HepG2 (cell line): ENCODE results near the gene MAP1B. TPM values are rescaled to one million over a fixed set of nuclear protein-coding genes. Genes with fewer than 3 reads are reported as not detected.

Experiments
- ATF7 ChIP-seq, 2 experiments: fragments of 450-650 bp in 1 of 2; sonication (generic) in 1 of 2; formaldehyde crosslinking in 1 of 2; IDR thresholded peaks; 2 replicates each; pipeline versions ENCODE4 v1.4.0 to v1.6.1; 2016 to 2020; ENCODE audit warnings: antibody characterized with exemption in 1 of 2, mild to moderate bottlenecking in 1 of 2, missing genetic modification reagents in 1 of 2
- ATRX ChIP-seq: sonication (generic); formaldehyde crosslinking; IDR thresholded peaks from 2 replicates; pipeline ENCODE4 v1.4.0; 2020; ENCODE audit warnings: missing genetic modification reagents, borderline replicate concordance
- DMTF1 ChIP-seq: sonication (generic); formaldehyde crosslinking; IDR thresholded peaks from 2 replicates; pipeline ENCODE4 v1.4.0; 2020; ENCODE audit warnings: mild to moderate bottlenecking, missing genetic modification reagents
- REPIN1 ChIP-seq: sonication (generic); formaldehyde crosslinking; IDR thresholded peaks from 2 replicates; pipeline ENCODE4 v1.8.0; 2022; ENCODE audit warnings: missing genetic modification reagents, low read depth, mild to moderate bottlenecking, borderline replicate concordance
- TFDP1 ChIP-seq: IDR thresholded peaks from 2 replicates; pipeline ENCODE4 v1.6.1; 2016; ENCODE audit warnings: missing compliant biosample characterization, missing genetic modification reagents, borderline replicate concordance
- ZFP36L2 ChIP-seq: sonication (generic); formaldehyde crosslinking; IDR thresholded peaks from 2 replicates; pipeline ENCODE4 v1.4.0; 2020; ENCODE audit warnings: missing genetic modification reagents
- ZHX2 ChIP-seq, 2 experiments: sonication (generic) in 1 of 2; formaldehyde crosslinking in 1 of 2; IDR thresholded peaks; 2 replicates each; pipeline versions ENCODE4 v1.6.1 to v1.9.0; 2014 to 2022; ENCODE audit warnings: antibody characterized with exemption in 1 of 2, borderline replicate concordance in 1 of 2, inconsistent platforms in 1 of 2, low read depth in 1 of 2, missing genetic modification reagents in 1 of 2
- ZNF121 ChIP-seq: sonication (generic); formaldehyde crosslinking; IDR thresholded peaks from 2 replicates; pipeline ENCODE4 v1.5.0; 2020; ENCODE audit warnings: mild to moderate bottlenecking, missing genetic modification reagents
- ZNF30 ChIP-seq: sonication (generic); formaldehyde crosslinking; IDR thresholded peaks from 2 replicates; pipeline ENCODE4 v1.5.0; 2020; ENCODE audit warnings: mild to moderate bottlenecking, missing genetic modification reagents
- ZNF550 ChIP-seq: sonication (generic); formaldehyde crosslinking; IDR thresholded peaks from 2 replicates; pipeline ENCODE4 v1.4.0; 2020; ENCODE audit warnings: mild to moderate bottlenecking, missing genetic modification reagents, borderline replicate concordance
- ZNF619 ChIP-seq: sonication (generic); formaldehyde crosslinking; IDR thresholded peaks from 2 replicates; pipeline ENCODE4 v1.4.0; 2020; ENCODE audit warnings: mild to moderate bottlenecking, missing genetic modification reagents
- ZNF770 ChIP-seq: sonication (generic); formaldehyde crosslinking; IDR thresholded peaks from 2 replicates; pipeline ENCODE4 v1.5.0; 2020; ENCODE audit warnings: mild to moderate bottlenecking, missing genetic modification reagents
- polyA plus RNA-seq, 8 experiments: library from polyadenylated mRNA; depleted of rRNA in 3 of 8; stranded (reverse) in 7 of 8; unstranded in 1 of 8; fragments of >200 nt; fragmentation: Illumina TruSeq in 4 of 8; extraction: Trizol in 4 of 8; gene quantifications; 2 replicates each; pipeline versions ENCODE4 v1.2.1 to v1.2.3, GENCODE V29; 2011 to 2016; ENCODE audit warnings: low read depth in 4 of 8, missing spikeins in 1 of 8, mixed read lengths in 1 of 8; ENCODE audit not compliant: insufficient read depth in 1 of 8
- total RNA-seq, 5 experiments: library from RNA; depleted of rRNA; stranded (reverse); fragments of >200 nt; fragmentation: Illumina TruSeq; extraction: Trizol; gene quantifications; 2 replicates each; pipeline ENCODE4 v1.2.3, GENCODE V29; 2016; ENCODE audit warnings: low read depth in 1 of 5

MAP1B gene
- total and polyA plus RNA-seq, 2 of the 13 experiments (the other 11 are each of a cell fraction or from before 2014, with no cell fraction given) = 3.3 to 6.2 TPM

GRCh38 chr5:72108202-72109061 lies 1.2 kb downstream of the MAP1B start (continued):
- TF ChIP-seq ZNF550 (CRISPR knock-in tag) (no peak), DMTF1 (no peak), ZNF30 (CRISPR knock-in tag) (no peak), ATRX (CRISPR knock-in tag) (no peak), REPIN1 (CRISPR knock-in tag) (no peak), ZNF619 (CRISPR knock-in tag) (no peak), TFDP1 (CRISPR knock-in tag) (peak; percentile 43; the same call in 1 of the 2 replicates), ZFP36L2 (CRISPR knock-in tag) (no peak), ZNF121 (no peak), ATF7 (IDR thresholded peaks at IDR 0.05) (no peak), ATF7 (CRISPR knock-in tag; IDR thresholded peaks at IDR 0.05) (no peak), ZHX2 (IDR thresholded peaks at IDR 0.05; ENCODE audit: low read depth) (no peak), ZHX2 (CRISPR knock-in tag; IDR thresholded peaks at IDR 0.05; ENCODE audit: borderline replicate concordance) (no peak), ZNF770 (CRISPR knock-in tag) (no peak)
